Neutrophil (primary cell): Measurements from ENCODE around the gene C6orf118.

Source experiments
- H3K27ac ChIP-seq: fragments of 200-600 bp; sonication (generic); 2 replicates; pipeline ENCODE4 v1.5.1; 2016; ENCODE audit warnings: mild to moderate bottlenecking, moderate library complexity
- H3K27me3 ChIP-seq: fragments of 200-600 bp; sonication (generic); 2 replicates; pipeline ENCODE4 v1.6.0; 2016; ENCODE audit warnings: mild to moderate bottlenecking
- H3K36me3 ChIP-seq: fragments of 200-600 bp; sonication (generic); 2 replicates; pipeline ENCODE4 v1.5.1; 2017
- H3K4me1 ChIP-seq, 2 experiments: fragments of 200-600 bp in 1 of 2; sonication (generic) in 1 of 2; 1 replicate in 1 of 2; 2 replicates in 1 of 2; pipeline versions ENCODE4 v1.5.1 to v1.6.1; 2013 to 2016; ENCODE audit warnings: low read depth in 1 of 2, low read length in 1 of 2, mild to moderate bottlenecking in 1 of 2, moderate library complexity in 1 of 2; ENCODE audit not compliant: control insufficient read depth in 1 of 2, insufficient read depth in 1 of 2
- H3K4me3 ChIP-seq, 2 experiments: fragments of 200-600 bp in 1 of 2; sonication (generic) in 1 of 2; 1 replicate in 1 of 2; 2 replicates in 1 of 2; pipeline ENCODE4 v1.5.1; 2013 to 2016; ENCODE audit warnings: low read depth in 1 of 2, low read length in 1 of 2, mild to moderate bottlenecking in 1 of 2, moderate library complexity in 1 of 2
- H3K9me3 ChIP-seq: fragments of 200-600 bp; sonication (generic); 2 replicates; pipeline ENCODE4 v1.5.1; 2016
- CTCF ChIP-seq: fragments of 200-600 bp; sonication (generic); IDR thresholded peaks from 2 replicates; pipeline ENCODE4 v1.5.1; 2016; ENCODE audit warnings: antibody characterized with exemption

Gene C6orf118

DNA sequence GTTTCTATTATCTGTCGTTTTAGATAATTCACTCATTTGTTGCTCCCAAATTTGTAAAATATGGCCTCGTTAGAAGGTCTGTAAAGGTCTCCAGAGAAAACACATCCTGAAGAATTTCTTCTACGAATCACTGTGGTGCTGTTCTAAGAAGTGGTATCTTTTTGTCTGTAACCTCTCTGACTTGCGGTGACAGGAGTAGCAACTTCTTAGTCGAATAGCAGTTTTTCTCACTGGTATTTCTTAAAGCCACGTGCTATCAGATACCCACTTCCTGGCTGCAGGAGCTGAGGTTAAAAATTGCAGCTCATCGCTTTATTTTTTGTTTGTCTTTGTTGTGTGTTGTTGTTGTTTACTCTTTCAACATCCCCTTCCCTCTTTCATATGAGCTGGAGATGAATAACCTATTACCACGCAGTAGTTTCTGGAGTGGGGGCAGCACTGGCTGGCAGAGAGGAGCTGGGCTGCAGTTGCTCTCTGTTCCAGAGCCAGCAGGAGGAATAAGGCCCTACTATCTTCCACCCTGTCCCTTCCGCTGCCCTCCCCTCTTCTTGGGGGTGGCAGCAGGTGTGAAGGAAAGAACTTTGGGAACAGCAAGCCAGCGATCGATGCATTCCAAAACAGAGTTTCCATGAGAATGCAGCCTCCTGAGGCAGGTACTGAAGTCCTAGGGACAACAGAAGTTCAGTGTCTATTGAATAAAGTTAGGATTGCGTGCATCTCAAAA lies 64.7 kb downstream of the C6orf118 start:
- no peak overlapping the region for H3K27ac ChIP-seq

GRCh38 chr6:165243801-165244200 lies 65.6 kb downstream of the C6orf118 start:
- no peaks in the 10 kb centered on the region for H3K4me1 ChIP-seq
- no peaks in the 10 kb centered on the region for H3K36me3 ChIP-seq
- H3K4me3 ChIP-seq: no peak overlapping the region
- H3K27ac ChIP-seq: no peak overlapping the region
- H3K27me3 ChIP-seq: no peaks in the 10 kb centered on the region
- no peak for TF ChIP-seq CTCF
- no peaks in the 10 kb centered on the region for H3K9me3 ChIP-seq

More for the DNA sequence above, 64.7 kb downstream of the C6orf118 start:
- Histone ChIP-seq H3K9me3 (no peaks in the 10 kb centered on the region), H3K4me1 (no peaks in the 10 kb centered on the region), H3K36me3 (no peaks in the 10 kb centered on the region), H3K27me3 (no peaks in the 10 kb centered on the region), H3K4me3 (no peak overlapping the region)
- TF ChIP-seq CTCF: no peak

DNA sequence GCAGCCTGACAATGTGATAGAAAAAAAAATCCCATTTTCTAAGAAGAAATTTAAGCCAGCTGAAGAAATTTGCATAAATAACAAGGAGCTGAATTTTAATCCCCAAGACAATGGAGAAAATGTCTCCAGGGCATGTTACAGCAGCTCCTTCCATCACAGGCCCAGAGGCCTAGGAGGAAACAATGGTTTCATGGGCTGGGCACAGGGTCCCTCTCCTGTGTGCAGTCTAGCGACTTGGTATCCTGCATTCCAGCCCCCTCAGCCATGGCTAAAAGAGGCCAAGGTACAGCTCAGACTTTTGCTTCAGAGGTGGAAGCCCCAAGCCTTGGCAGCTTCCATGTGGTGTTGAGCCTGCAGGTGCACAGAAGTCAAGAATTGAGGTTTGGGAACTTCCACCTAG lies 73.1 kb downstream of the C6orf118 start:
- Histone ChIP-seq H3K4me3 (no peak overlapping the region), H3K9me3 (no peaks in the 10 kb centered on the region), H3K27me3 (no peaks in the 10 kb centered on the region), H3K4me1 (no peaks in the 10 kb centered on the region), H3K36me3 (no peaks in the 10 kb centered on the region), H3K27ac (no peak overlapping the region)
- TF ChIP-seq CTCF: no peak

- no peak for TF ChIP-seq CTCF
These were observed 76.5 kb downstream of the C6orf118 start for GRCh38 chr6:165232731-165233488.

DNA sequence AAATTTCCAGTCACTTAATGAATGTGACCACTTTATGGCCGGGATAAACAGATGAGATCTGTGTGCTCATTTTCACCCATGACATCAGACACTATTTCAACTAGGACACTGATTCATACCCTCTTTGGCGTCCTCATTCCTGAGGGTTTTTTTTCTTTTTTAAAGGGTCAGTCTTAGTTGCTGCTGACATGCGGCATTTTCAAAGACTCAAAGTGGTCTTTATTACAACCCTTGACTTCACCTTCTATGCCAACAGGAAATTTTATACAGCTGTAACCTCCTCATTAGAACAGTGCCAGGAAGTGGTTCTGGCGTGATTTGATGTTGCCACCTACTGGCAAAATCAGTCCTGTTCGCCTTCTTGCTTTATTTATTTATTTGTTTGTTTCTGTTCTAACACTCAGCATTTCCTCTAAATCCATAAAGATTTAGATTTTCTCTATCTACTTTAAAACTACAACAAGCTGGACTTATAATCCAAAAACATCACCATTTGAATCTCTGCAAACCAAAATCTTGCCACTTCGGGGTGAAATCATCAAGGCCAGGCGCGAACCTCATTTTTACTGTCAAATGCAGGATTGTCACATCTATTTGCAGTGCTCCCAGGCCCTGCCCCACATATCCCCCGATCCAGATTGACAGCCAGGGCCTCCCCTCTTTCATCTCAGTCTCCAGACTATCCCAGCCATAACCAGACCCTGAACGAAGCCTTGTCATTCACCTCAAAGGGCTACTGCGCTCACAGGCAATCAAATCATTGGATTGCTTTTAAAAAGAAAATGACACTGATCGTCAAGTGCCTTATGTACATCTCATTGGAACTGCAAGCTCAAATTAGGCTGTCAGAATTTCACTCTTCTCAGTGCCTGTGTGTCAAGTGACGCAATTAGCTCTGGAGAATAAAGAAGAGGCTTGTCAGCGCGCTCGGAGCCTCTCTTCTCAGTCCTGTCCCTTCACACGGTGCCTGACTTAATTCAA lies 77.5 kb downstream of the C6orf118 start:
- Histone ChIP-seq H3K27me3 (no peaks in the 10 kb centered on the region), H3K27ac (no peak overlapping the region), H3K4me1 (no peaks in the 10 kb centered on the region), H3K4me3 (no peak overlapping the region), H3K9me3 (no peaks in the 10 kb centered on the region), H3K36me3 (no peaks in the 10 kb centered on the region)
- TF ChIP-seq CTCF: no peak

More at GRCh38 chr6:165232731-165233488, 76.5 kb downstream of the C6orf118 start:
- Histone ChIP-seq H3K4me3 (no peak overlapping the region), H3K27me3 (no peaks in the 10 kb centered on the region), H3K4me1 (no peaks in the 10 kb centered on the region), H3K27ac (no peak overlapping the region), H3K36me3 (no peaks in the 10 kb centered on the region), H3K9me3 (no peaks in the 10 kb centered on the region)
